Measurements from ENCODE around the gene MED9.

The MED9 gene

DNA sequence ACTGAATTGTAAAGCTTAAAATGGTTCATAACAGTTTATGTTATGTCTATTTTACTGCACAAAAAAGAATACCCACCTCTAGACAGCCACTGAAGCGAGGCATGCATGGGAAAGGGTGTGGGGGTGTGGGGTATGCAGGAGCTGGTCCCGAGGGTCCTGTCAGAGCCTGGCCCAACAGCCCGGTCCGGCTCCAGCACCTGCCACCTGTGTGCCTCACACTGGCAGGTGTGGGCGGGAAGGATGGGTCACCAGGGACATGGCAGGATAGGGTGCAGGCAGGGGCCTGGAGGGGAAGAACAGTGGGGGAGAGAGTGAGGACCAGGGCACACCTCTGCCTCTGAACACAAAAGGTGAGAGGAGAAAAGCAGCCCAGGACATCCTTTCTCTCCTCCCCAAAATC lies 42.2 kb downstream of the MED9 start:
- no peak for DNase-seq

- DNase-seq = no peak
Measured at GRCh38 chr17:17519886-17520285, 43.1 kb downstream of the MED9 start.

DNA sequence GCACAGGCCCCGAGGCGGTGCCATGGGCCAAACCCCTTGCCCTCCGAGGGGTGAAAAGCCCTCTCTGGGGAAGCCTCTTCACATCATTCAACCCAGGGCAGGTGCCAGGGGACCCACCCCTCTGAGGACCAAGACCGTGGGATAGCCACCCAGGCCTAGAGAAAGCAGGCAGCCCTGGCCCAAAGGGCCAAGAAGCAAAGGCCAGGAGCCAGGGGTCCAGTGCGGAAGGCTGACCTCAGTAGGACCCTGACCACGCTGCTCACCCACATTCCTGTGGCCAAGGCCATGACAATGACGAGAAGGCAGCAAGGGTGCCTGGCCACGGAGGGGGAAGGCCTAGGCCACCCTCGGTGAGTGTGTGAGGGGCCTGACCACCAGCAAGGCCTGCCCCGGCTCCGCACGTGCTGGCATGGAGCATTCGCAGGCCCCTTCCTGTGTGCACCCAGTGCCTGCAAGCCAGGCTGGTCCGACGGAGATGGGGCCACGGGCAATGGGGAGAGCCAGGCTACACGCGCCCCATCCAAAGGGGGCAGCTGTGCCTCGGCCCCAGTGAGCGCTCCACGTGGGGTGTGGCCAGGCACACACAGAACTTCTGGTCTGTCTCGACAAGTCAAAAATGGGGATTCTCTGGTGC lies 43.9 kb downstream of the MED9 start:
- DNase-seq = no peak

- DNase-seq = no peak
Measured at GRCh38 chr17:17523001-17523730, 46.4 kb downstream of the MED9 start.

DNA sequence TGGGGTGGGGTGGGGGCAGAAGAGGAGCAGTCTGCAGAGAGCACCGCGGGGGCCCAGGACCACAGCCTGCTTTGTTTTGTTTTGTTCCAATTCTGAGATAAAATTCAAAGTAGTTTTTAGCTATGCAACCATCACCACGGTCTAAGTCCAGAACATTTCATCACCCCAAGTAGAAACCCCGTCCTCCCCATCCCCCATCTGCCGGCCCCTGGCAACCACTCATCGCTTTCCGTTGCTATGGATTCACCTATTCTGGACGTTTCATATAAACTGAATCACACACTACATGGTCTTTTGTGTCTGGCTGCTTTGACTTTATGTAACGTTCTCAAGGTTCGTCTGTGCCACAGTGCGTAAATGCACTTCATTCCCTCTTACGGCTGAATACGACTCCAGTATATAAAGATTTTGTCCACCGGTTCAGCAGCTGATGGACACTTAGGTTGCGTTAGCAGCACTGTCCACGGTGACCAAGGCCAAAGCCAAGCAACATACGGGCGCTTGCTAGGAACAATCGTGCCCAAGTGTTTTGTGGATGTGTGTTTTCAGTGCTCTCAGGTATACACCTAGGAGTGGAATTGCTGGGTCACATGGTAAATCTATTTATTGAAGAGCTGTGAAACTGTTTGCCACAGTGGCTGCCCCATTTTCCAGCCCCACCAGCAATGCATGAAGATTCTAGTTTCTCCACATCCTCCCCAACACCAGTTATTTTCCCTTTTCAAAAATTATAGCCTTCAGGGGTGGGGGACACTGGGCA lies 47.1 kb downstream of the MED9 start:
- DNase-seq = no peak

GRCh38 chr17:17525311-17525710 lies 48.5 kb downstream of the MED9 start:
- no peak for DNase-seq

- DNase-seq = no peak
Measured at GRCh38 chr17:17525956-17526355, 49.2 kb downstream of the MED9 start.

GRCh38 chr17:17526369-17526768 lies 49.6 kb downstream of the MED9 start:
- no peak for DNase-seq

GRCh38 chr17:17527534-17527933 lies 50.7 kb downstream of the MED9 start:
- no peak for DNase-seq

- DNase-seq = no peak
Measured at GRCh38 chr17:17527956-17528500, 51.2 kb downstream of the MED9 start.

GRCh38 chr17:17528696-17529652 lies 52.2 kb downstream of the MED9 start:
- DNase-seq = no peak

DNA sequence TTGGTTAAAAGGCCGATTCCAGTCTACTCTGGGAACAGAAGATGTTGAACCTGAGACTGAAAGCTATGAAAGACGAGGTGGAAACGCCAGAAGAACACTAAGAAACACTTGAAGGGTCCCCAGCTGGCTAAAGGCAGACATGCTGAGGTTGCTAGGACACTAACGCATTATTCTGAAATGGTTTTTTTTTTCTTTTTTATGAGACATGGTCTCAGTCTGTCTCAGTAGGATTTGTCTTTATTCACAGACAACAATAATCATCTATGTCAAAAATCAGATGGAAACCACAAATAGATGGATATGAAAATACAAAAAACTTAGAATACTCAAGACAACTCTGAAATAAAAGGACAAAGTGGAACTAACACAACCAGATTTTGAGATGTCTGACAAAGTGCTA lies 54.4 kb downstream of the MED9 start:
- DNase-seq = no peak

GRCh38 chr17:17532991-17533390 lies 56.2 kb downstream of the MED9 start:
- no peak for DNase-seq

DNA sequence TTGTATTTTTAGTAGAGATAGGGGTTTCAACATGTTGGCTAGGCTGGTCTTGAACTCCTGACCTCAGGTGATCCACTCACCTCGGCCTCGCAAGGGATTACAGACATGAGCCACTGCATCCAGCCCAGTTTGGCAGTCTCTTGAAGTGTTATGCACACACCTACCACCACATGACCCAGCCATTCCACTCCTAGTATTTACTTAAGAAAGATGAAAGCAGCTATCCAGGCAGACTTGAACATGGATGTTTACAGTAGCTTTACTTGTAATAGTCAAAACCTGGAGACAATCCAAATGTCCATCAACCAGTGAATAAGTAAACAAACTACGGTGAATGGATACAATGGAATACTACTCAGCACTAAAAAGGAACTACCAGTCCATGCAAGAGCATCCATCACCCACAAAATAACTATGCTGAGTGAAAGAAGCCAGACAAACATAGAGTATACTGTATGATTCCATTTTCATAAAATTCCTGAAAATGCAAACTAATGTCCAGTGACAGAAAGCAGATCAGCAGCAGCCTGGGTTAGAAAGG lies 57.2 kb downstream of the MED9 start:
- no peak for DNase-seq

DNA sequence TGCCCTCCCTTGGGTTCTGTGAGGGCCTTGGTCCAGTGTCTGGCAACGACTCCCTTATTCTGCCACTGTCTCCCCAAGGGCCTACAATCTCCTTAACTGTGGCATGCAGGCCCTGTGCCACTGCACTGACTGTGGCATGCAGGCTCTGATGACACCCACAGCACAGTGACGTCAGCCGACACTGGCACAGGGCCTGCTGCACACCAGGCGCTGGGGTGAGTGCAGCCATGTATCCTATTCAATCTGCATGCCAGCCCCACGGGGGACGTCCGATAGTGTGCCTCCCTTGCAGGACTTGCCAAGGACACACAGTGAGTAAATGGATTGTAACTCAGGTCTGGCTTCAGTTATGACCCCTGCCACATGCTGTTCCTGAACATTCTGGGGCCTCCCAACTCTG lies 59.2 kb downstream of the MED9 start:
- DNase-seq = no peak

DNA sequence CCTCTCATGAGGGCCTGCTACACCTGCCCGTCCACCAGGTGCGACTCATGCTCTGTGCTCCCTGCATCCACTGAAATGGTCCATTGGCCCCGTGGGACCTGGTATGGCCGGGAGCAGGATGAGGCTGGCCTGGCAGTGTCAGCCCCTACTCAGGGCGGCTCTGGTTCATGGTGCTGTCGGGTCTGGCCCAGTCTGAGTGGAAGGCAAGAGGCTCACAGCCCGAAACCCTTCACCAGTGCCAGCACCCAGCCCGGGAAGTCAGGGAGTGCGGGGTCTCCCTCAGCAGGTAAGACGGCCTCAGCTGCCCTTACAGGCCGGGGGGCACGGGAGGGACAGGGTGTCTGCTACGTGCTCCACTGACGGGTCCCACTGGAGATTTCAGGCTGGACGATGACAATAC lies 59.9 kb downstream of the MED9 start:
- no peak for DNase-seq

DNA sequence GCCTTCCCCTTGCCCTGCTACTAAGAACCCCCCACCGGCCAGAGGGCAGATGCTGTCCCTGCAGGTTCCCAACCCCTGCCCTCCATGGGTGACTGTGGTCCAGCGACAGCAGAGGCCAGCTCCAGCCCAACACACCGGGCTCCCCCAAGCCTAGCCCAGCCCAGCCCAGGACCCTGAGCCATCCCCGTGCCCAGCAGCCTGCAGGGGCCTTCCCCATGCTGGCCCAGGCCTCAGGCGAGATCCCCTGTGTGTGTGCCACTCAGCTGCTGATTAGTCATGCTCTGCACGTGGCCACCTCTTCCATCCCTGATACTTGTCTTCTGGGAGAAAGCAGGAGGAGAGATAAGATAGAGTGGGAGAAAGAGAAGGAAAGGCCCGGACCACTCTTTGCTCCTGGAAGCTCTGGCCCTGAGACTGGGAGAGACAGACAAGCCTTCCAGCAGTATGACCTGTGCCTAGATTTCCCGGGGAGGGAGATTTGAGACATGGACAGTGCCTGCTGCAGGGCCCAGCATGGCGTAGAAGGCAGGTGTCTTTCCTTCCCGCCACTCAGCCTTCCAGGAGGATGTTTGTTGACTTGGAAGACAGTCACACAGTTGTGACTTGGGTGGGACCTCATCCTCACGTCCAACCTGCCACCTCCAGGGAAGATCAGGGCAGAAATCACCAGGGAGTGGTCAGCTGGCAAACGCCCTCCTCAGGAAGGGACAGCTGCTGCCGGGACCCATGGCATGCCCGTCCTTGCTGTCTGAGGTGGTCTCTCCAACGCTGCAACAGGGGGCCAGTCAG lies 60.7 kb downstream of the MED9 start:
- DNase-seq = no peak

DNA sequence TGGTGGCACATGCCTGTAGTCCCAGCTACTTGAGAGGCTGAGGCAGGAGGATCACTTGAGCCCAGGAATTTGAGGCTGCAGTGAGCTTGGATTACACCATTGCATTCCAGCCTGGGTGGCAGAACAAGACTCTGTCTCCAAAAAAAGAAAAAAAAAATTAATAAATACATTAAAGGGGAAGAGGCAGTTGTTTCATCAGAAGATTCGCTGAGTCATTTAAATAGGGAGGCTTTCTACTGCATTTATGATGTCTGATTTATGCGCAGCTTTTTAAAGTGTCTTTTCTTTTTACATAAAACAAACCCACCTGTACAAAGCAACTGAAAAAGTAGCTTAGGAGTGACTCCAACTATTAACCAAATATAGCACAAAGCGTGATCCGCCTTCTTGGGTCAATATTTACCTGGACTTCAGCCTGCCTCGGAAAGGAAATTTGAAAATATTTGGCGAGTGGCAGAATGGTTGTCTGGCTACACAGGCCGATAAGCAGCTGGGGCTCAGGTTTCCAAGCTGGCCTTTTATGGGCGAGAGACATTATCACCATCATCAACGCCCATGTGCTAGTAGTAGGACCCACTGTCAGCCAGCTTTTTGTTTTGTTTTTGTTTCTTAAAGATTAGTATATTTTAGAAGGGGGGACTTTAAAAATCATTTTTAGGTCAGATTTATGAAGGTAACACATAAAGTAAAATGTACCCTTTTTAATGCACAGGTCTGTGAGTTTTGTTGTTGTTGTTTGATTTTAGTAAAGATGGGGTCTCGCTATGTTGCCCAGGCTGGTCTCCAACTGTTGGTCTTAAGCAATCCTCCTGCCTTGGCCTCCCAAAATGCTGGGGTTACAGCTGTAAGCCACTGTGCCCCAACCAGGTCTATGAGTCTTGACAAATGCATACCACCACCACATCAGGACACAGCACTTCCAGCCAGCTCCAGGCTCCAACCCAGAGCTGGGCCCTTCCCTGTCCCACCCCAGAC lies 61.9 kb downstream of the MED9 start:
- peak in 1 of 3 donors; percentile 16 for DNase-seq

DNA sequence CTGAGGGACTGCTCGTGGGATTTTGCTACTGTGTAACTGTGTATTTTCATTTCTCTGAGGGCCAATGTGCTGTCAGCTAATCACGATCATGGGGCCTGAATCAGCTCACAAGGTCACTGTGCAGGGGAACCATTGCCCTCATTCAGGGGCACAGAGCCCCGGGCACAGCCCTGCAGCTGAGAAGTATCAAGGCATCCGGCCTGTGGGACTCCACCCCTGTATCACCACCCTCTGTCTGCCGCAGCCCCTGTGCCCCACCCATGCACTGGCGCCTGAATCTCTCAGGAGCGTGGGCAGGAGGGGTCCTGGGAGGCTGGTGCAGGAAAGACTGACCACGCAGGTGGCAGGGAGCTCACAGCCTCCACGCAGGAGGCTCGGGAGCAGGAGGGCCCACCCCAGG lies 62.8 kb downstream of the MED9 start:
- DNase-seq = no peak

DNA sequence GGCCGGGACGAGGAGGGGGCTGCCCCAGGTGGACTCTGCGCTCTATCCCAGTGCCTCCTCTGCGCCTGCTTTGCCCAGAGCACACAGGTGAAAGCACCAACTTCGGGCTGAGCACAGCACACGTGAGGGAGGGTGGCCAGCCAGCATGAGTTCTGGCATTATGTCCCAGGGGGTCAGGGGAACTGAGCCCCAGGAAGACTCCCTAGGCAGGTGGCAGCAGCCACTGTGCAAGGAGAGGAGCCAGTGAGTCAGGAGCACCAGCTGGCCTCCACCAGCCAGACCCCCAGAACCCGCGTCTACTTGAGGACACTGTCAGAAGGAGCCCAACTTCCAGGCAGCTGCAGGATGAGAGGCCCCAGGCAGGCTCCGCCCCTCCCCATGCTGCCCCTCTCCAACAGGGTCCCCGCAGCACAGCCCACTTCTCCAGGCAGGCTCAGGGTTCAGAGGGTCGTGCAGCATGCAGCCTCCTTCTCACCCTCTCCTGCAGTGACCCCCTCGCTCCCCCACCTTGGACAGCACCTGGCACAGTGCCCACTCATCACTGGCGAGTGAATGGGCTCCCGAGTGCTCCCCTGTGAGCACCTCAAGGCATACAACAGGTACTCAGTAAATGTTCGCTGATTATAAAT lies 63.6 kb downstream of the MED9 start:
- DNase-seq = no peak

All from suppressor macrophage treated with lipopolysaccharide for 1 hour (primary cell).